HG03558 (cell line): ENCODE data around the gene WASHC4.

Source experiments
- ATAC-seq: cut with Tn5 transposase; IDR thresholded peaks from one replicate; pipeline ENCODE4 v1.9.1; 2021; ENCODE audit warnings: moderate number of reproducible peaks; ENCODE audit not compliant: unreplicated experiment; ENCODE audit errors: extremely low read depth

The WASHC4 gene, protein sequence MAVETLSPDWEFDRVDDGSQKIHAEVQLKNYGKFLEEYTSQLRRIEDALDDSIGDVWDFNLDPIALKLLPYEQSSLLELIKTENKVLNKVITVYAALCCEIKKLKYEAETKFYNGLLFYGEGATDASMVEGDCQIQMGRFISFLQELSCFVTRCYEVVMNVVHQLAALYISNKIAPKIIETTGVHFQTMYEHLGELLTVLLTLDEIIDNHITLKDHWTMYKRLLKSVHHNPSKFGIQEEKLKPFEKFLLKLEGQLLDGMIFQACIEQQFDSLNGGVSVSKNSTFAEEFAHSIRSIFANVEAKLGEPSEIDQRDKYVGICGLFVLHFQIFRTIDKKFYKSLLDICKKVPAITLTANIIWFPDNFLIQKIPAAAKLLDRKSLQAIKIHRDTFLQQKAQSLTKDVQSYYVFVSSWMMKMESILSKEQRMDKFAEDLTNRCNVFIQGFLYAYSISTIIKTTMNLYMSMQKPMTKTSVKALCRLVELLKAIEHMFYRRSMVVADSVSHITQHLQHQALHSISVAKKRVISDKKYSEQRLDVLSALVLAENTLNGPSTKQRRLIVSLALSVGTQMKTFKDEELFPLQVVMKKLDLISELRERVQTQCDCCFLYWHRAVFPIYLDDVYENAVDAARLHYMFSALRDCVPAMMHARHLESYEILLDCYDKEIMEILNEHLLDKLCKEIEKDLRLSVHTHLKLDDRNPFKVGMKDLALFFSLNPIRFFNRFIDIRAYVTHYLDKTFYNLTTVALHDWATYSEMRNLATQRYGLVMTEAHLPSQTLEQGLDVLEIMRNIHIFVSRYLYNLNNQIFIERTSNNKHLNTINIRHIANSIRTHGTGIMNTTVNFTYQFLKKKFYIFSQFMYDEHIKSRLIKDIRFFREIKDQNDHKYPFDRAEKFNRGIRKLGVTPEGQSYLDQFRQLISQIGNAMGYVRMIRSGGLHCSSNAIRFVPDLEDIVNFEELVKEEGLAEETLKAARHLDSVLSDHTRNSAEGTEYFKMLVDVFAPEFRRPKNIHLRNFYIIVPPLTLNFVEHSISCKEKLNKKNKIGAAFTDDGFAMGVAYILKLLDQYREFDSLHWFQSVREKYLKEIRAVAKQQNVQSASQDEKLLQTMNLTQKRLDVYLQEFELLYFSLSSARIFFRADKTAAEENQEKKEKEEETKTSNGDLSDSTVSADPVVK

DNA sequence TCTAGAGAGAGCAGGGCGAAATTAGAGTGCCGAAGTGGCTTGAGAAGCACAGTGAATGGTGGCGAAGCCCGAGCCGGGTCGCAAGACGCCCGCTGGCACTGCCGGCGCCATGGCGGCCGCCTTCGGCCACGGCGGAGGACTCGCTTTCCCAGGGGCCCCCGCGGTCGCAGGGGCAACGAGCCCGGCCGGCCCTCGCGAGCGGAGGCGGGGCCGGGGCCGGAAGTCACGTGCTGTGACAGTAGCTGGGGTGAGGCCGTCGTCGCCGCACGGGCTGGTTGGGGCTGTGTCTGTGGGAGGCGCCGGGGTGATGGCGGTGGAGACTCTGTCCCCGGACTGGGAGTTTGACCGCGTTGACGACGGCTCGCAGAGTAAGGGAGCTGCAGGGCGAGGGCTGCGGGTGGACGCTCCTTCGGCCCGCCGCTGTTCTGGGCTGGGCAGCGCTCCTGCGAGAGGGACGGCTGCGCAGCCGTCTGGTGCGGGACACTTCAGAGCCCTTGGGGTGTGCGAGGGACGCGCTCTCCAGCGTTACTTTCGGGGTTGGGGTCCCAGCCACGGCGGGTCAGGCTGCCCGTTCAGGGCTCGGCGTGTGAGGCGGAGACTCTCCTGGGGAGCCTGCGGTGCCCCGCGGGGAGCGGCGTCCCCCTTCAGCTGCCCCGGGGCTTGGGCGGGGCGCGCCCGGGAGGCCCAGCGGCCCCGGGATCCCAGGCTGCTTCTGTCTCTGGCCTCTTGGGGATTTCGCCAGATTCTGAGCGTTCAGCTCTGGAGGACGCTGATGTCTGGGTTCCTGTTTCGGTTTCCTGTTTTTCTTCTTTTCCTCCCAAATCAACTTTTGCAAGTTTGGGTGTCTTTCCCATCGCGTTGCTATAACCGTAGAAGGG, at the start of gene WASHC4:
Gene WASHC4 (plus strand): TSS at position 238 of the 878 bp plus-strand sequence. CDS start 70 bp downstream, at position 308.
- peak; percentile 78 for ATAC-seq

- no peak for ATAC-seq
These were observed 46.7 kb upstream of the WASHC4 start for GRCh38 chr12:105060715-105061378.

DNA sequence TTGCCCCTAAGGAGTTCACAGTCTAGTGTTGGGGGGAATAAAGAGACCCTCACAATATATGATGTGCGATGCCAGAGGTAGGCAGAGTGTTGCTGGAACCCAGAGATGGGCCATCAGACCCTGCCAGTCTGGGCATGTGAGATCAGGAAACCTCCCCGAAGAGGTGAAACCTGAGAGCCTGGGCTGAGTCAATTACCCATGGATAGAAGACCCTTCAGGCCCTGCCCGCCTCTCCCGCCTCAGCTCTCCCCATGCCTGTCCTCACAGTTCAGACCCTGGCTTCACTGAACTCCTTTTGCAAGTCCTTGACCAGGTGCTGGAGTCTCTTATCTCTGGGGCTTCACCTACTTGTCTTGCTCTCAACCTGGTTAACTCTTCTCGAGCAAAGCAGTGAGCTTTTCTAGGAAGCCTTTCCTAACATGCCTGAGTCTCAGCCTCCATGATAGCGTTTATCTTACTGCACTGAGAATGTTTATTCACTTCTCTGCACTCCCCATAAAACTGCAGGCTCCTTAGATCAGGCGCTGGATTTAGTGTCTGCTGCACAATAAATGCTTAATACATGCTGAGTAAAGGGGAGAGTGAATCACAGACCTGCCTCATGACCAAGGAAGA, 42.9 kb upstream of the WASHC4 start:
- ATAC-seq, result no peak

DNA sequence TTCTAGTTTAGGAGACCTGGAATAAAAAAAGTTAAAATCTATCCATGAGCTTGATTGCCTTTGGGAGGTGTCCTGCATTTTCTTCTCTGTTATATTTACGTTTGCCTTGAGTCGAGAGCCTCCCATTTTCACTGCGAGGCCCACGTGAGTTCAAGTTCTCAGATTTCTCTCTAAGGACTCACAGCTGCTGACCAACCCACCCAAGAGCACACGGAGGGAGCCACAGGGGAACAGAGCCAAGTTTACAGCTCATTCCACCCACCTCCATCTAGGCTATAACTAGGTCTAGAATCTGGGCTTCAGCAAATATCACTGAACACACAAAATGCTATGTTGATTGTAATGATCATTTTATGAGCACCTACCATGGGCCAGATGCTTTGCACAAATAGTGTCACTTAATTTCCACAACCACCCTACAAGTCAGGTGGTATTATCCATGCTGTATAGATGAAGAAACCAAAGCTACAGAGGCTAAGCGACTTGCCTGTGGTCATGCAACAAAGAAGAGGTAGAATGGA, 40.0 kb upstream of the WASHC4 start:
- no peak for ATAC-seq

- no peak for ATAC-seq
These were observed 37.4 kb upstream of the WASHC4 start for GRCh38 chr12:105069936-105070702.

DNA sequence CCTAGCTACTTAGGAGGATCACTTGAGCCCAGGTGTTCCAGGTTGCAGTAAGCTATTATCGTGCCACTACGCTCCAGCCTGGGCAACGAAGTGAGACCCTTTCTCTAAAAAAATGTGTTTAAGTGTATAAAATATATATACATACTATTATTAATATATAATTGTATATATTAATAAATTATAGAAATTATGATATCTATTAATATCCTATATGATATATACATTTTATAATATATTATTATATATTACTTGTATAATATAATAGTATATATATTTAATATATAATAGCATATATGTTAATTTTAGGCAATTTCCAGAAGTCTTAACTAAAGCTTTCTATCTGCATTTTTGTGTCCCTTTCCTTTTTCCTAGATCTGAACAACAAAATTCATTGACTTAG, 35.5 kb upstream of the WASHC4 start:
- ATAC-seq, result no peak

DNA sequence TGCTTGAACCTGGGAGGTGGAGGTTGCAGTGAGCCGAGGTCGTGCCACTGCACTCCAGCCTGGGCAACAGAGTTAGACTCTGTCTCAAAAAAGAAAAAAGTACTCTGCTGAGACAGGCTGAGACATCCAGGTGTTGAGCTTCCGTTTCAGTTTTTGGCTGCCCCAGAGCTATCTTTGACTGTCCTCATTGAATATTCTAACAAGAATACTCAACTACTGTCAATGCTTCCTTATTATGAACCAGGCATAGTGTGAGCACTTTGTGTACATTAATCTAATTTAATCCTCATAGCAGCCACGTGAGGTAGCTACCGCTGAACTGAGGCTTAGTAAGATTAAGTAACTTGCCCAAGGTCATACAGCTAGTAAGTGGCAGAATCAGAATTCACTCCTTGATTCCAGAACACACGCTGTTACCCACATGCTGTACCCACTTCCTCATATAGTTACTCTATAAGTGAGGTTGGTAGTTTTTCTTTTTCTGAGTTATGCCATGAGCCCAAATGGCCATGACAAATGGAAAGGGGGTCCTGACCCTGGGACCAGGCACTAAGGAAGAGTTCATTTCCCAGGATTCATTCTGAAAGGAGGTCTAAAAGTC, 34.5 kb upstream of the WASHC4 start:
- ATAC-seq, result no peak

GRCh38 chr12:105076098-105076497, 31.4 kb upstream of the WASHC4 start:
- ATAC-seq, result no peak

- no peak for ATAC-seq
These were observed 30.6 kb upstream of the WASHC4 start for GRCh38 chr12:105076913-105077312.

DNA sequence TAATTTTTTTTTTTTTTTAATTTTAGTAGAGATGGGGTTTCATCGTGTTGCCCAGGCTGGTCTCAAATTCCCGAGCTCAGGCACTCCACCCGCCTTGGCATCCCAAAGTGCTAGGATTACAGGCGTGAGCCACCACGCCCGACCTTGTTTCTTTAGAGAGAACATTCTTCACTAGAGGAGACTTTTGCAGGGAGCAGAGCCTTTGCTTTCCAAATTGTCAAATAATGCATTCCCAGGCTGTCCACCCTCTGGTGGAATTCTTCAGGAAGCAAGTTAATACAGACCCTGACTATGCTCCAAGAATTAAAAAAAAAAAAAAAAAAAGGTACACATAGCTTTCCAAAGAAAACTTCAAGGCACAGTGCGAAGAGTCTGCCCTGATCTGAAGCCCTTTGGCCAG, 30.1 kb upstream of the WASHC4 start:
- ATAC-seq, result no peak

GRCh38 chr12:105078712-105079570, 28.6 kb upstream of the WASHC4 start:
- ATAC-seq, result no peak

DNA sequence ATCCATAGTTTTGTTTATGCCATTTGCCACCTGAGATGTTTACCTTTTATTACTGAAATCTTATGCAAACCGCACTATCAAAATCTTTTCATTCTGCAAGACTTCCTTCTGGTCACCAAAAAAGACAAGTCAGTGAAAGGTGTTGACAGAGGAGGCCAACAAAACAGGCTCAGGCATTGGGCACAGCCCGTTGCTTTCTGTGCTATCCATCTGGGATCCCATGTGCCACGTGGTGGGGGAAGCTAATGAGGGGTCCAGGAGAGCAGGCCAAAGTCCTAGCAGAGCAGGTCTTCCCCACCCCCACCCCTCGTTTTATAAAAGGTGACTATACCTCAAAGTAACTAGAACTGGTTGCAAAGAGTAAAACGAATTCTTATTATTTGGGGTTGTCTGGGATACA, 24.5 kb upstream of the WASHC4 start:
- no peak for ATAC-seq

GRCh38 chr12:105083551-105084105, 23.9 kb upstream of the WASHC4 start:
- ATAC-seq, result no peak

DNA sequence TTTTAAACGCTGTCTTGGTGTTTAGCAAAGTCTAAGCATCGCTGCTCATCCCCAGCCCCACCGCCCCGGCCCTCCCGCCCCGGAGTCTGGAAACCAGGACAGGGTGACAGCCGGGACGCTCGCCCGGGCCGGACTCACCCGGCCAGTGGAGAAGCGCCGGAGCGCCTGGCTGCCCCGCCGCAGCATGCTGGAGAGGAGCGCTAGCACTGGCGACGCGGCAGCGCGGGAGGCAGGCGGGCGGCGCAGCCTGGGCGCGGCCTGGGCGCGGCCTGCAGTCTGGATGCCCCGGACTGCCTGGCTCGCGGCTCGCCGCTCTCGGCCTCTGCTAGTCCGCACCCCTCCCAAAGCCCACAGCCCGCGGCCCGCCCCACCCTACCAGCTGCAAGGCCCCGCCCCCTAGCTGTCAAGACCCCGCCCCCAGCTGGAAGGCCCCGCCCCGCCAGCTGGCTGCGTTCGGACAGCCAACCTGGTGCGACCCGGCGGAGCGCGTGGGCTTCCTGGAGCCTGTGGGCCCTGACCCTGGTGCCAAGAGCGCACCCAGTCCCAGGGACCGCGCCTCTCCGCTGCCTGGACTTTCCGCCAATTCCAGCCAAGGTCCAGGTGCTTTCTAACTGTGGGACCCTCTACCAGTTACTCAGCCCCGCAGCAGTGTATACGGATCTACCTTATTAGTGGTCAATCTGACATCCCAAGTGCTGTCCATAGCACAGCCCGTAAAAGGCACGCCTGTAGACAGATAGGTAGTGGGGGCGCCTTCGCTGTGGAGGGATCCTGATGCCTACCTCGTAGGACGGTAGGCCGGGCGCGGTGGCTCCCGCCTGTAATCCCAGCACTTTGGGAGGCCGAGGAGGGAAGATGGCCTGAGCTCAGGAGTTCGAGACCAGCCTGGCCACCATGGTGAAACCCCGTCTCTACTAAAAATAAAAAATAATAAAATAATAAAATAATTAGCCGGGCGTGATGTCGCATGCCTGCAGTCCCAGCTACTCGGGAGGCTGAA, 23.0 kb upstream of the WASHC4 start, which contains the start of gene ALDH1L2:
Gene ALDH1L2 (minus strand): TSS at position 208 of the 1,000 bp plus-strand sequence. CDS start 22 bp downstream, at position 186.
- no peak for ATAC-seq

DNA sequence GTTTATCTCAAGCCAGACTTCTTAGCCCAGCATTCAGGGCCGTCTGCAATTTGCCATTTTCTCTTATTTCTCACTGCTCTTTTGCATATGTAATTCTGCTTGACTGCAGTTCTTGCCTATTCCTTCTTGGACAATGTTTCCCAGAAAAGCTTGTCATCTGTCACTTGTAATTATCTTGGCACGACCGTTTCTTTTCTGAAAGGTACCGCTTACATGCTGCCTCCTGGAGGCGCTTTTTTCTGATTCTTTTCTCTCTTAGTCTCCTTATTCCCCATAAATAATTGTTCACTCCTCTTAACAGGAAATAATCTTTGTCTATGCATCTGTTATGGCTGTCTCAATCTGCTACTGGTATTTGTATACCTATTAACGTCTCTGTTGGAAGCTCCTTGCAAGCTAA, 22.0 kb upstream of the WASHC4 start:
- ATAC-seq, result no peak
